Mesendoderm (in vitro differentiated cells): ENCODE data around the gene CAMK4.

Source experiments
- DNase-seq: peaks from one replicate; pipeline ENCODE4 v3.0.0; 2013
- H2AK5ac ChIP-seq: 2 replicates; pipeline ENCODE4 v1.6.1; 2013; ENCODE audit warnings: low read length, inconsistent platforms
- H2BK120ac ChIP-seq: 2 replicates; pipeline ENCODE4 v1.6.1; 2013; ENCODE audit warnings: low read depth, mild to moderate bottlenecking, low read length, moderate library complexity, mixed read lengths
- H2BK15ac ChIP-seq: replicated peaks from 2 replicates; pipeline ENCODE4 v1.6.1; 2013; ENCODE audit warnings: low read depth, mild to moderate bottlenecking, moderate library complexity
- H2BK5ac ChIP-seq: 2 replicates; pipeline ENCODE4 v1.6.1; 2013; ENCODE audit warnings: low read length, inconsistent platforms
- H3K18ac ChIP-seq: 2 replicates; pipeline ENCODE4 v1.6.1; 2013; ENCODE audit warnings: mild to moderate bottlenecking, low read length, mixed read lengths
- H3K23ac ChIP-seq: one replicate; pipeline ENCODE4 v1.6.1; 2013; ENCODE audit warnings: low read length
- H3K27ac ChIP-seq: 2 replicates; pipeline ENCODE4 v1.5.1; 2013; ENCODE audit warnings: low read depth, mild to moderate bottlenecking, inconsistent platforms, low read length, moderate library complexity
- H3K27me3 ChIP-seq: 2 replicates; pipeline ENCODE4 v1.6.1; 2013; ENCODE audit warnings: low read length, control low read depth, mild to moderate bottlenecking, inconsistent platforms; ENCODE audit not compliant: insufficient read depth, poor library complexity
- H3K36me3 ChIP-seq: 2 replicates; pipeline ENCODE4 v1.6.1; 2013; ENCODE audit warnings: low read length, inconsistent platforms; ENCODE audit not compliant: control insufficient read depth, insufficient read depth
- H3K4ac ChIP-seq: one replicate; pipeline ENCODE4 v1.6.1; 2013; ENCODE audit warnings: low read depth, mild to moderate bottlenecking, low read length, moderate library complexity
- H3K4me1 ChIP-seq: 2 replicates; pipeline ENCODE4 v1.6.1; 2013; ENCODE audit warnings: low read depth, low read length, inconsistent platforms; ENCODE audit not compliant: control insufficient read depth
- H3K4me2 ChIP-seq: 2 replicates; pipeline ENCODE4 v1.6.1; 2013; ENCODE audit warnings: low read length
- H3K4me3 ChIP-seq: 2 replicates; pipeline ENCODE4 v1.5.1; 2013; ENCODE audit warnings: mild to moderate bottlenecking, low read length
- H3K56ac ChIP-seq: one replicate; pipeline ENCODE4 v1.6.1; 2013; ENCODE audit warnings: low read length
- H3K79me1 ChIP-seq: 2 replicates; pipeline ENCODE4 v1.6.1; 2013; ENCODE audit warnings: low read length, inconsistent platforms
- H3K79me2 ChIP-seq: 2 replicates; pipeline ENCODE4 v1.6.1; 2013; ENCODE audit warnings: mild to moderate bottlenecking, low read length; ENCODE audit not compliant: control insufficient read depth, insufficient read depth
- H3K9ac ChIP-seq: 2 replicates; pipeline ENCODE4 v1.6.1; 2013; ENCODE audit warnings: low read length, inconsistent platforms
- H4K5ac ChIP-seq: one replicate; pipeline ENCODE4 v1.6.1; 2013; ENCODE audit warnings: low read length
- H4K8ac ChIP-seq: one replicate; pipeline ENCODE4 v1.6.1; 2013; ENCODE audit warnings: low read depth, mild to moderate bottlenecking, control low read depth, low read length, moderate library complexity
- WGBS: extraction: QIAGEN DNeasy Blood & Tissue Kit; methylation state at CpG from one replicate; pipeline ENCODE4 v1.1.7; 2013; ENCODE audit warnings: low lambda C conversion rate, missing lambda C conversion rate; ENCODE audit not compliant: insufficient coverage; ENCODE audit errors: extremely low coverage; 5-methylcytosine and 5-hydroxymethylcytosine counted together

The CAMK4 gene

DNA sequence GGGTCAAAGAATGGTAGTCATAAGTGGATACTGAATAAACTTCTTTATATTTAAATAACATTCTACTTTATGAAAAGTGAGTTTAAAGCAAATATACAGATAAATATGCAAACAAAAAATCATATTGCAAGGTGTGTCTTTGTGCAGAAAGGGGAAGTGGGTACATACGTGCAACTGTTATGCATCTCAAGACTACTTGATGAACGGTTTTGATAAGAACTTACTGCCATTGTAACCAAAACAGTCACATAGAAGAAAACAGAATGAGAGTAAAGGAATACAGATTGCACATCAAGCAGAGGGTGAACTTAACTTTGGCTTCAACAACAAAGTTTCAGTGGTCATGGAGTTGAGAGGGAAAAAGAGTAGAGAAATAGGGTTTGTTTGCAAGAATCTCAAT, 9.9 kb downstream of the CAMK4 start:
- no CpG with 5 or more reads among the region's 2 CpGs for WGBS
- no peaks in the 10 kb centered on the region for H3K79me1 ChIP-seq
- no peak overlapping the region for H3K9ac ChIP-seq
- H3K56ac ChIP-seq = no peak overlapping the region
- no peak overlapping the region for H3K18ac ChIP-seq
- no peak overlapping the region for H3K4ac ChIP-seq
- DNase-seq = no peak
- no peak overlapping the region for H3K4me3 ChIP-seq
- no peak overlapping the region for H2BK120ac ChIP-seq
- no peak overlapping the region for H4K5ac ChIP-seq
- H3K4me2 ChIP-seq = no peak overlapping the region
- no peak overlapping the region for H3K23ac ChIP-seq
- H4K8ac ChIP-seq = no peak overlapping the region
- H2BK5ac ChIP-seq = no peak overlapping the region
- H2AK5ac ChIP-seq = no peak overlapping the region
- no peaks in the 10 kb centered on the region for H3K4me1 ChIP-seq
- H2BK15ac ChIP-seq = no peak overlapping the region
- H3K27me3 ChIP-seq = no peaks in the 10 kb centered on the region
- no peak overlapping the region for H3K27ac ChIP-seq
- no peaks in the 10 kb centered on the region for H3K79me2 ChIP-seq
- no peaks in the 10 kb centered on the region for H3K36me3 ChIP-seq

- Histone ChIP-seq H4K8ac (no peak overlapping the region), H2BK15ac (no peak overlapping the region), H3K79me1 (no peaks in the 10 kb centered on the region), H3K36me3 (no peaks in the 10 kb centered on the region), H3K4ac (no peak overlapping the region), H3K18ac (no peak overlapping the region), H2BK120ac (no peak overlapping the region), H2BK5ac (no peak overlapping the region), H4K5ac (no peak overlapping the region), H3K4me1 (no peaks in the 10 kb centered on the region), H3K56ac (no peak overlapping the region), H3K4me2 (no peak overlapping the region), H3K27me3 (no peaks in the 10 kb centered on the region), H3K23ac (no peak overlapping the region), H3K79me2 (no peaks in the 10 kb centered on the region), H2AK5ac (no peak overlapping the region), H3K27ac (no peak overlapping the region), H3K4me3 (no peak overlapping the region), H3K9ac (no peak overlapping the region)
- DNase-seq = no peak
- WGBS = no CpG with 5 or more reads among the region's 5 CpGs
Observed at GRCh38 chr5:111235635-111236034, 11.5 kb downstream of the CAMK4 start.

GRCh38 chr5:111236348-111236747, 12.2 kb downstream of the CAMK4 start:
- WGBS = no CpG with 5 or more reads among the region's 2 CpGs
- Histone ChIP-seq H3K36me3 (no peaks in the 10 kb centered on the region), H2AK5ac (no peak overlapping the region), H3K9ac (no peak overlapping the region), H3K27ac (no peak overlapping the region), H2BK5ac (no peak overlapping the region), H3K4me1 (no peaks in the 10 kb centered on the region), H3K79me1 (no peaks in the 10 kb centered on the region), H3K27me3 (no peaks in the 10 kb centered on the region), H2BK15ac (no peak overlapping the region), H3K79me2 (no peaks in the 10 kb centered on the region), H4K8ac (no peak overlapping the region), H4K5ac (no peak overlapping the region), H3K23ac (no peak overlapping the region), H3K56ac (no peak overlapping the region), H3K4ac (no peak overlapping the region), H3K4me3 (no peak overlapping the region), H3K4me2 (no peak overlapping the region), H2BK120ac (no peak overlapping the region), H3K18ac (no peak overlapping the region)
- DNase-seq = no peak

DNA sequence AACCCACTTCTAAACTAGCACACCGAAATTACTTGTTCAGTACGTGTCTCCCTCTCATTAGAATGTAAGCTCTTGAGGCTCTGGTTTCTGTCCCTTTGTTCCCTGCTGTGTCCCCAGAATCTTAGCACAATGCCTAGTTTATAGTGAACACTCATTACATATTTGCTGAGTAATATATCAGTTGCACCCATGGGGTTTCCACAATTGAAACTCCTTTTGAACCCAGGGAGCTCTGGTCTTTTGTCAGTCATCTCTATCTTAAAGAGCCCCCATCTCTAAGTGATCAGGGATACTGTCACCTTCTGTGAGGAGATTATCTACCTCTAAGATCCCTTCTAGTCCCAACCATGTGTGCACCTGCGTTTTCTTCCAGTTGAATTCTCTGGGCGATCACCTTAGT, 12.8 kb downstream of the CAMK4 start:
- no peak overlapping the region for H2BK5ac ChIP-seq
- no peaks in the 10 kb centered on the region for H3K79me1 ChIP-seq
- no peak overlapping the region for H3K9ac ChIP-seq
- no peak overlapping the region for H3K18ac ChIP-seq
- no peak for DNase-seq
- H3K56ac ChIP-seq = no peak overlapping the region
- no peak overlapping the region for H2BK120ac ChIP-seq
- H3K27me3 ChIP-seq = no peaks in the 10 kb centered on the region
- H3K79me2 ChIP-seq = no peaks in the 10 kb centered on the region
- no peak overlapping the region for H2AK5ac ChIP-seq
- no peak overlapping the region for H4K8ac ChIP-seq
- no peaks in the 10 kb centered on the region for H3K36me3 ChIP-seq
- no peaks in the 10 kb centered on the region for H3K4me1 ChIP-seq
- H3K27ac ChIP-seq = no peak overlapping the region
- H3K4ac ChIP-seq = no peak overlapping the region
- H4K5ac ChIP-seq = no peak overlapping the region
- no CpG with 5 or more reads among the region's 4 CpGs for WGBS
- no peak overlapping the region for H3K23ac ChIP-seq
- no peak overlapping the region for H3K4me2 ChIP-seq
- H2BK15ac ChIP-seq = no peak overlapping the region
- H3K4me3 ChIP-seq = no peak overlapping the region

DNA sequence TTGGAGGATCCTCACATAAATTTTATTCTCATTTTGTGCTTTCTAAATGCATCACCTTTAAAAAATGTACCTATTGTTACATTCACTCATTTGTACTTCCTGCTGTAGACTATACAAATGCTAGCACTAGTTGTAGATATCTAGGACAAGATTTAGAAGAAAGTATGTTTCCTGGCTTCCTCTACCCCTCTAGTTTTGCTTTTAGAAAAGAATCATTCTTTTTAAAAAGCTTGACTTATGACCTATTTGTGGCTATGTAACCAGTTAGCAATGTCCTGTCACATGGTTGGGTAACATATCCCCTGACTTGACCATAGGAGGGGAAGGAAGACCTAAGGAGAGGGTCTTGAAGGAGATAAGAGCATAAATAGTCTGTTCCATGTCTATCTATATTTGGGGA, 13.3 kb downstream of the CAMK4 start:
- H3K4me1 ChIP-seq = no peaks in the 10 kb centered on the region
- H2BK15ac ChIP-seq = no peak overlapping the region
- H3K9ac ChIP-seq = no peak overlapping the region
- no peak overlapping the region for H2AK5ac ChIP-seq
- H3K23ac ChIP-seq = no peak overlapping the region
- H4K5ac ChIP-seq = no peak overlapping the region
- DNase-seq = no peak
- no peaks in the 10 kb centered on the region for H3K79me1 ChIP-seq
- no peak overlapping the region for H3K56ac ChIP-seq
- no peak overlapping the region for H3K18ac ChIP-seq
- H3K79me2 ChIP-seq = no peaks in the 10 kb centered on the region
- no peaks in the 10 kb centered on the region for H3K36me3 ChIP-seq
- H3K4me2 ChIP-seq = no peak overlapping the region
- no peak overlapping the region for H2BK5ac ChIP-seq
- no peak overlapping the region for H3K4ac ChIP-seq
- H3K27me3 ChIP-seq = no peaks in the 10 kb centered on the region
- no peak overlapping the region for H3K27ac ChIP-seq
- no peak overlapping the region for H2BK120ac ChIP-seq
- H4K8ac ChIP-seq = no peak overlapping the region
- H3K4me3 ChIP-seq = no peak overlapping the region

GRCh38 chr5:111238431-111239225, 14.4 kb downstream of the CAMK4 start:
- no peaks in the 10 kb centered on the region for H3K27me3 ChIP-seq
- no peak for DNase-seq

More at GRCh38 chr5:111238431-111239225, 14.4 kb downstream of the CAMK4 start:
- H2BK120ac ChIP-seq = no peak overlapping the region
- no peaks in the 10 kb centered on the region for H3K79me2 ChIP-seq
- no peak overlapping the region for H3K4me2 ChIP-seq
- H2BK15ac ChIP-seq = no peak overlapping the region
- no peak overlapping the region for H2AK5ac ChIP-seq
- H3K27ac ChIP-seq = no peak overlapping the region
- no peak overlapping the region for H2BK5ac ChIP-seq
- no peaks in the 10 kb centered on the region for H3K4me1 ChIP-seq
- no peak overlapping the region for H3K23ac ChIP-seq
- WGBS = no CpG with 5 or more reads among the region's 10 CpGs
- H3K36me3 ChIP-seq = no peaks in the 10 kb centered on the region
- no peak overlapping the region for H3K56ac ChIP-seq
- H3K79me1 ChIP-seq = no peaks in the 10 kb centered on the region
- H3K4ac ChIP-seq = no peak overlapping the region
- no peak overlapping the region for H3K4me3 ChIP-seq
- no peak overlapping the region for H4K8ac ChIP-seq
- H4K5ac ChIP-seq = no peak overlapping the region
- no peak overlapping the region for H3K18ac ChIP-seq
- H3K9ac ChIP-seq = no peak overlapping the region
